8988T (cell line): Measurements from ENCODE around the gene LONRF3.

Experiments
- DNase-seq: peaks from one replicate; pipeline ENCODE4 v3.0.0; 2011

LONRF3 gene

DNA sequence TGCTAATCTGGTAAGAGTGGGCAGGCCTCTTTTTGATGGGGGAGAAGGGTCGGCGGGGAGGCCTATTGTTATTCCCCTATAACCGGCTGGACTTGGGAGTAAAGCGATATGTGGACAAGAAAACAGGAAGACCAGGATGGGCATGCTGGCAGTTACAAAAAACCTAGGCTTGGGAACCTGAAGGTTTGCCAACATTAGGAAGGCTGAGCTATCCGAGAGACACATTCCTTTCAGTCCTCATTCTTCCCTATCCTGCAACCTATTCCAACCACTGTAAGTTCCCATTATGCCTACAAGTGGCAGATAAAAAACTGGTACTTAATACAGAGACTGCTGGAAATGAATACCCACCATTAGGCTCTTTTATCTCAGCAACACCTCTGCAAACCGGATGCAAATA is 66.0 kb downstream of the LONRF3 start:
- DNase-seq, result no peak

DNA sequence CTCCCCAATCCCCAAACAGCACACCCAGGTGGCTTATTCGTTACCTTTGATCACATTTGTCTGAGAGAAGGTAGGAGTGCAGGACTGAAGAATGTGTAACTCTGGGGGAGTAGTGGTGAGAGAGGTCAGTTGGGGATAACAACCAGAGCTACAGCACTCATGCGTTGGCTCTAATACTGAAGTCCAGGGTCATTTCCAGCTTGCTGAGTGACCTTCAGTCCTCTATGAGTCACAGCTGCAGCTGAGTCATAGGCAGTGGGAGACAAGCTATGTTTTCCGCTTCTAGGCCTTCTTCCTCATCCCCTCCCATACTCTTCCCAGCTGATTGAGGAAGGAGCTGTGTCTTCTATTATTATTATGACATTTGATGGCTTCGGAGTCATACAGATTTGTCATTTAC is 66.8 kb downstream of the LONRF3 start:
- DNase-seq, result peak; percentile 29

DNA sequence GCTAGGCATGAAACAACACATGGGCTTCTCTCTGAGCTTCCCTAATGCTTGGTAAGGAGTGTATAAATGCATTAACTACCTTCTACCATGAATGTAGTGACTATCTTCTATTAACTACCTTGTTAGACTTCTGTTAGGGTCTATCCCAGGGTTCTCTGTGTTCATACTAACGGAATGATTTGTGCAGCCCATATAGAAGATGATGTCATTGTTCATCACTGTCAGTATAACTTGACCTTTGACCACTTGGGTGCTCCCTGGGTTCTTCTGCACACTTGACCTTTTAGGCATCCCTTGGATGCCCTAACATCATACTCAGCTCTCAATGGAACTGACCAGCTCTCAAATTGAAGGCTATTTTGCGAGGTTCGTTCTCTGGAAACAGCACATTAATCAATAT is 67.6 kb downstream of the LONRF3 start:
- no peak for DNase-seq

DNA sequence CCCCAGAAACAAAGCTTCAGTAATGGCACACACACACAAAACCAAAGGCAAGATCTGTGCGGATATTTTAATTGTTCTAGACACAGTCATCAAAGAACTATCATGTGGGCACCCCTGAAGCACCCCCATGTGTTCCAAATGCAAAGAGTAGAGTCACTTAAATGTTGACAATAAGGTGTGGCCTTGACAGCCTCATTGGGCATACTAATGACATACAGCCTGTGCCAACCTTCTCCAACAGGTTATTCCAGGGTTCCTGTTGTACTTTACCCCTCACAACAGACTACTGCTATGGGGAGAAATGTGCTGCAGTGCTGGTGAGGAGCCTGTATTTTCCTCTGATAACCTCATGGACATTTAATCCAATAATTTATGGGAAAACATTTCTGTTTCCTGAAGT is 68.6 kb downstream of the LONRF3 start:
- DNase-seq, result no peak

DNA sequence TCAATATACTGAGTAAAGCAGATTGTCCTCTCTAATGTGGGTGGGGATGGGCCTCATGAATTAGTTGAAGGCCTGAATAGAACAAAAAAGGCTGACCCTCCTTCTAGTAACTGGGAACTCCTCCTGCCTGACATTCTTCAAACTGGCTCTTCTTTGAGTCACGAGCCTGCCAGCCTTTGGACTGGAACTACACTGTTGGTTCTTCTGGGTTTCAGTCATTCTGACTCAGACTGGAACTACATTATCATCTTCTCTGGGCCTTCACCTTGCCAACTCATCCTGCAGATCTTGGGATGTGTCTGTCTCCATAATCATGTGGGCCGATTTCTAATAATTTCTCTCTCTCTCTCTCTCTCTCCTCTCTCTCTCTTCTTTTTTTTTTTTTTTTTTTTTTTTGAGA is 71.5 kb downstream of the LONRF3 start:
- no peak for DNase-seq

DNA sequence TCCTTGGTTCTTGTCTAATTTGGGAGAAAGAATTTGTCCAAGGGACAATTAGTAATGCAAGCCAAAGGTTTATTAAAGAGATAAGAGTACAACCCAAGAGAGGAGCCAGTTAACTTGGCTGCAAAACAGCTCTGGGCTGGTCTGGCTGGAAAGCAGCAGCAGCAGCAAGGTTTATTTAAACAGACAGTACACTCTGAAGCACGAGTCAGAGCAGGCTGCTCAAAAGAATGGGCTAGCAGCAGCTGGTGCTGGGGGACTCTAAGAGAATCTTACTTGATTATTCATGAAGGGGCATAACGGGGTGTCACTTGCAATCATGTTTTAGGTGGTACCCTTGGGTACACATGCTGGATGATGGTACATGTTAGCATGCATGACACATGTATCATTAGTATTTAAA is 81.3 kb downstream of the LONRF3 start:
- DNase-seq, result no peak

DNA sequence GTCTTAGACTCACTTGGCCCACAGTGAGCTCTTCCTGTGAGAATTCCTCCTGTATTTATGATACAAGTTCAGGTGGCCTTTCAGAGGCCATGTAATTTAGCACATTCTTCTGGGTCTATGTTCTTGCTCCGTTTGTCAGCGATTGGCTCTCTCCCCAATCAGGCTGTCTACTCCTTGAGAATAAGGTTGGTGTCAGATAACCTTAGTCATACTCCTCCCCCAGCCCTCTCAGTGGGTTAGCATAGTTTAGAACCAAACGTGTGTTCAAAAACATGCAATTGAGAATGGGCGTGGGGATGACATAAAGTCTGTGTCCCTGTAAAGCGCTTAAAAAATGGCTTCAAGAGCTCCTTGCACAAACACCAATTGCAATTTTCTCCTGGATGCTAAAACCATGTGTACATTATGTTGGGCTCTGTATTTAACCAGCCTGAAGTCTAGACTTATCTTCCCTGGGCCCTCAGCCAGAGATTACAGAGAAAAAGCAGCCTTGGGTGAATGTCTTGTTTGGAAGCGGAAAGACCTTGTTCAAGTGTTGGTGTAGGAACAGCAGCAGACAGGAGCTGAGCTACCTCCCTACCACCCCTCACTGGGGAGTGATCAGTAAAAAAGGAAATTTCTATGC is 88.4 kb downstream of the LONRF3 start:
- DNase-seq, result no peak

DNA sequence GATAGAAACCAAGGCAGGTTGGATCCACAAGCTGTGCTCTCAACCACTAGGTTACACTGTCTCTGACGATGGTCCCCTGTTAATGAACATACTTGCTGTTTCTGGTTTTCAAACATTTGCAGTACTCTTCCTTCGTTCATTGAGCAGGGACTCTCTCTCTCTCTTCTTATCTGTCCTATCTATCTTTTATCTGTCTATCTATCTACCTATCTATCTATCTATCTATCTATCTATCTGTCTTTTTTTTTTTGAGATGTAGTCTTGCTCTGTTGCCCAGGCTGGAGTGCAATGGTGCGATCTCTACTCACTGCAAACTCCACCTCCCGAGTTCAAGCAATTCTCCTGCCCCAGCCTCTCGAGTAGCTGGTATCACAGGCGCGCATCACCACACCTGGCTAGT is 89.0 kb downstream of the LONRF3 start:
- DNase-seq, result no peak

DNA sequence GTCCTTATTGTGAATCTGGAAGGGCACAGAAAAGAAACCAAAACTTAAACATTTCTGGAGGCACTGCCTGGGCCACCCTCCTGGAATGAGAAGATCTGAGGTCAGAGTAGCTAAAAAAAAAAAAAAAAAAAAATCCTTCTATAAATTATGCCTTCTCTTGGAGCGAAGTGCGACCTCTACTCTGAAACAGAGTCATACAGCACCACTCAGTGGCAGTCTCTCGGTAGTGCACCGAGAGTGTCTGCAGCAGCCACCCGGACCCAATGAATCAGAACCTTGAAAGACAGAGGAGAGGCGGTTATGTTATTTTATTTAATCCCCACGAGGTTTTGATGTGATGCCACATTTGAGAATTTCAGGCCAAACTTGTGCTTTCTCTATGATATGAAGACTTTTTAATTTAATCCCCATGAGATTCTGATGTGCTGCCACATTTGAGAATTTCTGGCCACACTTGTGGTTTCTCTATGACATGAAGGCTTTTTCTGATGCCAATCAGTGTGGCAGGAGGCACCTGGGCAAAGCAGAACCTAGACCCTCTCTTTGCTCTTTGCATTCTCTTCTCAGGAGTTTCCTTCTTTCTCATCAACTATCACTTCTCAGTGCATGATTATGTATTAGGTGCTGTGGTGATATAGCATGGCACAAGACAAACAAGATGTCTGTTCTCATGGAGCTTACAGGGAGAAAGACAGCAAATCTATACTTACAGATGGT is 92.8 kb downstream of the LONRF3 start:
- peak; percentile 37 for DNase-seq
